ENCODE measurements around the gene IPP. TPM values are rescaled to one million over a fixed set of nuclear protein-coding genes. Genes with fewer than 3 reads are reported as not detected.

The IPP gene
- total and polyA plus RNA-seq, 2 of the 4 experiments (the other 2 are of a cell fraction): 4.6 to 10.6 TPM

- BruUV-seq (replicated peaks): no TSS peak
- no peak overlapping the region for H3K9ac ChIP-seq (ENCODE audit: low read depth, low read length)
- no peak overlapping the region for H3K4ac ChIP-seq (ENCODE audit: low read depth, low read length)
- no peak for TF ChIP-seq MXI1 (IDR thresholded peaks at IDR 0.05; ENCODE audit: borderline replicate concordance, low read depth, low read length)
- TF ChIP-seq CTCF (conservative IDR thresholded peaks at IDR 0.05; ENCODE audit: low read depth, low read length): no peak
- H3K4me3 ChIP-seq (ENCODE audit: insufficient read depth, low read depth, low read length): no peak overlapping the region
- H2AK9ac ChIP-seq (replicated peaks; ENCODE audit: low read depth, low read length, poor library complexity): no peak overlapping the region
- H3K9me1 ChIP-seq (ENCODE audit: insufficient read depth, low read length): no peaks in the 10 kb centered on the region
- H2BK5ac ChIP-seq (ENCODE audit: low read depth, low read length, poor library complexity, severe bottlenecking): no peak overlapping the region
- no peak overlapping the region for H2AK5ac ChIP-seq (ENCODE audit: low read depth, low read length)
- no peak overlapping the region for H4K8ac ChIP-seq (ENCODE audit: low read depth in 2 of 2, low read length in 2 of 2)
- no peaks in the 10 kb centered on the region for H3K36me3 ChIP-seq (ENCODE audit: control insufficient read depth, insufficient read depth, low read length)
- H2BK15ac ChIP-seq (ENCODE audit: low read depth, low read length): no peak overlapping the region
- ATAC-seq (ENCODE audit: low read depth) (no peak), DNase-seq (no peak)
- no peak overlapping the region for H4K91ac ChIP-seq (ENCODE audit: insufficient read depth, low read depth, low read length)
- H3K14ac ChIP-seq (replicated peaks; ENCODE audit: low read depth, low read length): no peak overlapping the region
- ChIA-PET POLR2A (ENCODE audit: unreplicated experiment) (no interaction called here), CTCF (no interaction called here)
- no peak overlapping the region for H3K56ac ChIP-seq (ENCODE audit: extremely low read depth, insufficient read depth, low read length)
- no peak overlapping the region for H3K18ac ChIP-seq (ENCODE audit: low read depth, low read length)
- H4K20me1 ChIP-seq (ENCODE audit: insufficient read depth, low read length): no peaks in the 10 kb centered on the region
- in situ Hi-C loops (cut with MboI; ENCODE audit: low sequenced_read_pairs): no loop called here
- WGBS, 2 experiments (ENCODE audit: extremely low coverage in 2 of 2, insufficient read length in 1 of 2): no CpG with 5 or more reads among the region's 3 CpGs
- dilution Hi-C loops (cut with HindIII; ENCODE audit: low sequenced_read_pairs, unreplicated experiment): no loop called here
- no peak overlapping the region for H3K27ac ChIP-seq (ENCODE audit: insufficient read depth, low read length)
- peaks cover 12% of the 10 kb centered on the region for H3K27me3 ChIP-seq (ENCODE audit: control insufficient read depth, insufficient read depth, low read length)
- no peak overlapping the region for H2AFZ ChIP-seq (replicated peaks; ENCODE audit: low read length, poor library complexity)
- no peak overlapping the region for H2BK120ac ChIP-seq (ENCODE audit: low read depth, low read length)
- intact Hi-C loops (cut with micrococcal nuclease): no loop called here
- H2BK20ac ChIP-seq (ENCODE audit: low read depth, low read length): no peak overlapping the region
- H3K23ac ChIP-seq (ENCODE audit: low read depth, low read length): no peak overlapping the region
- no peak overlapping the region for H3K4me2 ChIP-seq (ENCODE audit: low read depth, low read length)
- H3K9me3 ChIP-seq (ENCODE audit: control insufficient read depth, insufficient read depth, low read length): no peaks in the 10 kb centered on the region
- H4K5ac ChIP-seq (ENCODE audit: low read depth, low read length): no peak overlapping the region
- no peaks in the 10 kb centered on the region for H3K79me1 ChIP-seq (ENCODE audit: low read depth in 1 of 2, low read length in 2 of 2)
- no peaks in the 10 kb centered on the region for H3K4me1 ChIP-seq (ENCODE audit: control insufficient read depth, insufficient read depth, low read length)
Measured at GRCh38 chr1:45762291-45762690, 11.8 kb upstream of the IPP start.
